Dermis microvascular lymphatic vessel endothelial cell (primary cell): ENCODE data around the gene CLCA4. TPM values are rescaled to one million over a fixed set of nuclear protein-coding genes. Genes with fewer than 3 reads are reported as not detected.
"Not testable (repeated sequence)": the region's sequence is repeated elsewhere in the genome, so short reads cannot be mapped to it uniquely, and the experiment has no call there.

Experiments used
- DNase-seq, 2 donors: peaks; one replicate each; pipeline versions ENCODE4 v3.0.0 to v3.0.0-alpha.2; 2010; ENCODE audit warnings: low read depth in 2 of 2
- total RNA-seq: library from RNA; depleted of rRNA; stranded (reverse); fragments of >200 nt; gene quantifications from 2 replicates; pipeline ENCODE4 v1.2.1, GENCODE V29; 2014

Gene CLCA4
- total RNA-seq, 1 donor from 2014 or later: not detected

DNA sequence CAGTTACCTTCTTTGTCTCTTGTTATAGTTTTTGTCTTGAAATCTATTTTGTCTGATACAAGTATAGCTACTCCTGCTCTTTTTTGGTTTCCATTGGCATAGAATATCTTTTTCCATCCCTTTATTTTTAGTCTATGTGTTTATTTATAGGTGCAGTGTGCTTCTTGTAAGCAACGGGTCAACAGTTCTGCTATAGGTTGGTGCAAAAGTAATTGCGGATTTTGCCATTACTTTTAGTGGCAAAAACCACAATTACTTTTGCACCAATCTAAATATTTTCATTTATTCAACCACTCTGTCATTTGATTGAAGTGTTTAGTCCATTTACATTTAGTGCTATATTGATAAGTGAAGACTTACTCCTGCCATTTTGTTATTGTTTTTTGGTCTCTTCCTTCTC is 59.2 kb downstream of the CLCA4 start:
- DNase-seq: not testable (repeated sequence)

- DNase-seq: no peak
Observed at GRCh38 chr1:86616433-86616832, 69.6 kb downstream of the CLCA4 start.

DNA sequence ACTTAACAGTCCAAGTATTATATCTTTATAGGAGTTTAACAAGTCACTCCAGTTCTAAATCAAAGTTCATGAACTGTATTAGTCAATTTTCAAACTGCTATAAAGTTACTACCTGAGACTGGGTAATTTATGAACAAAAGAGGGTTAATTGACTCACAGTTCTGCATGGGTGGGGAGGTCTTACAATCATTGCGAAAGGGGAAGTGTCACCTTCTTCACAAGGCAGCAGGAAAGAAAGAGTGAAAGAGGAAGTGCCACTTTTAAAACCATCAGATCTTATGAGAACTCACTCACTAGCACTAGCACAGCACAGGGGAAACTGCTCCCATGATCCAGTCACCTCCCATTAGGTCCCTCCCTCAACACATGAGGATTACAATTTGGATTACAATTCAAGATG is 70.0 kb downstream of the CLCA4 start:
- no peak for DNase-seq

- DNase-seq: no peak
Observed at GRCh38 chr1:86618358-86618757, 71.5 kb downstream of the CLCA4 start.

DNA sequence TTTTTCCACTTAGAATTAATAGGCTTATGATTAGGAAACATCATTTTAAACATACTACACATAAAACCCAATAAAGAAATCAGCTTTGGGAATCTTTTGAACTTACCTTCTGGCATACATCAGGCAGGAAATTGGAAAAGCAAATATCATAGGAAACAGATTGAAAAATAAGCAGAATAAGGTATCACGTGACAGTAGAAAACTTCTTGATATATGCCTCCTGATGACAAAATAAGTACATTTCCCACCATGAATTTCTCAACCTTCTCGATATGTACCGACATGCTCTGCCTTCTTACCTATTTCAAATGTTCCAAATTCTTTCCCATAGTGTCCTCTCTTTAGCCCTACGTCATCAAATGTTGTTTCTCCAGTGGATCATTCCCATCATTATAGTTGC is 72.4 kb downstream of the CLCA4 start:
- DNase-seq: no peak

GRCh38 chr1:86621286-86621685 is 74.4 kb downstream of the CLCA4 start:
- no peak for DNase-seq

Other genes starting within 250 kb of the CLCA4 start
- 22.3 and 27.8 TPM in 2 replicates for gene ODF2L, start 150.8 kb upstream of the CLCA4 start, total RNA-seq
- under 0.01 TPM in 1 of 2 replicates, not detected in the other for gene CLCA2, start 122.9 kb upstream of the CLCA4 start, total RNA-seq
- not detected in 2 replicates for gene CLCA1, start 78.2 kb upstream of the CLCA4 start, total RNA-seq
- gene SH3GLB1, start 157.5 kb downstream of the CLCA4 start, total RNA-seq: 32.9 and 39.4 TPM in 2 replicates